ENCODE measurements around the gene AIFM2. TPM values are rescaled to one million over a fixed set of nuclear protein-coding genes. Genes with fewer than 3 reads are reported as not detected.
"Not testable (repeated sequence)": the region's sequence is repeated elsewhere in the genome, so short reads cannot be mapped to it uniquely, and the experiment has no call there.

The AIFM2 gene
- total RNA-seq, 2 experiments from 2014 or later = 12.6 to 13.8 TPM

DNA sequence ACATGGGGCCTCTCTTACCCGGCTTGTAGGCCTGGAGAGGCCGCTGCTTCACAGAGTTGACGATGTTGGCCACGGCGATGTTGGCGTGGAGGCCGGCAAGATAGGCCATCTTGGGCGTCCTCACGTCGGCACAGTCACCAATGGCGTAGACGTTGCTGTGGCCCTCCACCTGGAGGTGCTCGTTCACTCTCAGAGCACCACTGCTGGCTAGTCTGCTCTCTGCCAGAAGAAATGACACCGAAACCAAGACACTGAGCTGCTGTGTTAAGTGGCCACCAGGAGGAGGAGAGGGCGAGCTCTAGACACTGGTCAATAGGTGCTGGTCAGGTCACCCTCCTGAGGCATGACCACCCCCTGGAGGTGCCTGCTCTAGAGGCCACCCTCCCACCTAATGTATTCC is 17.7 kb downstream of the AIFM2 start:
- Mint-ChIP-seq H3K9me3 (ENCODE audit: low read depth) (no peaks in the 10 kb centered on the region), H3K27me3 (no peaks in the 10 kb centered on the region), H3K27ac (no peak overlapping the region), H3K4me1 (peaks cover 11% of the 10 kb centered on the region), H3K36me3 (peaks cover 12% of the 10 kb centered on the region), H3K4me3 (no peak overlapping the region)
- no peak for DNase-seq
- CTCF ChIA-PET = interaction anchor here (1.1 to 7.5 kb wide), 16 partner anchors 8 to 249 kb away, joined by 3 to 90 read pairs (median 11); partner anchors contain the start of genes SAR1A and TYSND1
- ATAC-seq = no peak

DNA sequence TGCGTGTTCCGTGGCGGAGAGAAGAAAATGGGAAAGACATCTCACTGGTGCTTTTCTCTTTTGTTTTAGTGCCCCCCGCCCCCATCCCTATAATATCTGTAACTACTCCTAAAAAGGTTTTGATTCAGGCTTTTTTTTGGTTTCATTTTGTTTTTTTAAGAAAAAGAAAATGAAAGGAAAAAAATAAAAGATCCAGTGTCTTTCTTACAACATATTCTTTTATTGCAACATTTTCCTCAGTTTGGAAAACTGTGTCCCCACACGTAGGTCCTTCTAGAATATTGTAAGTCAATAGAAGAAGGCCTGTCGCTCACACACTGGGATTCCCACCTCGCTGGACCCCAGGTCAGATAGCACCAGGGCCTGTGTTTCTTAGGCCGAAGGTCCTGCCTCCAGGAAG is 20.6 kb downstream of the AIFM2 start:
- no peak overlapping the region for H3K4me3 Mint-ChIP-seq
- no peaks in the 10 kb centered on the region for H3K9me3 Mint-ChIP-seq (ENCODE audit: low read depth)
- DNase-seq = no peak
- no peak for ATAC-seq
- peaks cover 14% of the 10 kb centered on the region for H3K4me1 Mint-ChIP-seq
- CTCF ChIA-PET = interaction anchor here (7.5 kb wide), 1 partner anchor 18 kb away, joined by 90 read pairs; no protein-coding TSS in a partner anchor
- peaks cover 12% of the 10 kb centered on the region for H3K36me3 Mint-ChIP-seq
- H3K27ac Mint-ChIP-seq = peak overlapping the region; percentile 19
- no peaks in the 10 kb centered on the region for H3K27me3 Mint-ChIP-seq

DNA sequence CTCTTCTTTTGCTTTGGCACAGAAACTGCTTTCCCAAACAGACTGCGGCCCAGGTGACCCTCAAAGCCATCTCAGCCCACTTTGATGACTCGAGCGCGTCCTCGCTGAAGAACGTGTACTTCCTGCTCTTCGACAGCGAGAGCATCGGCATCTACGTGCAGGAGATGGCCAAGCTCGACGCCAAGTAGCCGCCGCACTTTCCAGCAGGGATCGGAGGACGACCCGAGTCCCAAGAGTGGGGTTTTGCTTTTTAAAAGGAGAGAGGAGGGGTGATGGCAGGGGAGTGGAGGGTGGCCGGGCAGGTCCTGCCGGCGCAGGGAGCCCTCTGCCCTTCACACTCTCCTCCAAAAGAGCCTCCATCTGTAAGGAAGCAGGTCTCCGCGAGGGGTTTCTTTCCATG is 21.1 kb downstream of the AIFM2 start:
- Mint-ChIP-seq H3K36me3 (peaks cover 12% of the 10 kb centered on the region), H3K4me1 (peaks cover 15% of the 10 kb centered on the region), H3K4me3 (no peak overlapping the region), H3K9me3 (ENCODE audit: low read depth) (no peaks in the 10 kb centered on the region), H3K27me3 (no peaks in the 10 kb centered on the region), H3K27ac (no peak overlapping the region)
- no peak for ATAC-seq
- DNase-seq = no peak
- CTCF ChIA-PET = no interaction called here

DNA sequence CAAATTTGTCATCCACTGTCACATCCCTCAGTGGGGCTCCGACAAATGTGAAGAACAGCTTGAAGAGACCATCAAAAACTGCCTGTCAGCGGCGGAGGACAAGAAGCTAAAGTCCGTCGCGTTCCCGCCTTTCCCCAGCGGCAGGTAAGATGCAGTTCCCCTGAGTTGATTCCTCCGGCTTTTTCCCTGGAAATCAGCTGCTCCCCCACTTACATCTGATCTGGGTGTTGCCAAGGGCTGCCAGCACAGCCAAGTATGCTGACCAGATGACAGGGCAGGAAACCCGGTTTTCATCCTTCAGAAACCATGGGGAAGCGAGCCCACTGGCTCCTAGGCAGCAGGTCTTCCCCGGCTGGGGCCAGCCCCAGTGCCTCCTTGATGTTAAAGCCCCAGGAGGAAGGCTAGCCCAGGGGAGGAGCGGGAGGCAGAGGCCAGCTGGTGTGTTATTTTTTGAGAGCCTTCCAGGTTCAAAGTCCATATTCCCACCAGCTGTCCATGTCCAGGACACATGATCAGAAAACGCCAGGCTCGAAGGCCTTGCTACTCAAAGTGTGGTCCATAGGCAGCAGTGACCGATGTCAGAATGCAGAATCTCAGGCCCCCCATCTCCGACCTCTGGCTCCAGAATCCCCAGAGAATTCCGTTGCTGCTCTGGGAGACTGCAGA is 23.4 kb downstream of the AIFM2 start:
- no peaks in the 10 kb centered on the region for H3K27me3 Mint-ChIP-seq
- no peak for DNase-seq
- no peak for ATAC-seq
- no peak overlapping the region for H3K27ac Mint-ChIP-seq
- H3K9me3 Mint-ChIP-seq (ENCODE audit: low read depth) = no peaks in the 10 kb centered on the region
- no peak overlapping the region for H3K4me3 Mint-ChIP-seq
- CTCF ChIA-PET = interaction anchor here (1.6 to 2.4 kb wide), 2 partner anchors 13 to 29 kb away, joined by 3 to 11 read pairs; no protein-coding TSS in a partner anchor
- peaks cover 26% of the 10 kb centered on the region for H3K4me1 Mint-ChIP-seq
- peaks cover 12% of the 10 kb centered on the region for H3K36me3 Mint-ChIP-seq

DNA sequence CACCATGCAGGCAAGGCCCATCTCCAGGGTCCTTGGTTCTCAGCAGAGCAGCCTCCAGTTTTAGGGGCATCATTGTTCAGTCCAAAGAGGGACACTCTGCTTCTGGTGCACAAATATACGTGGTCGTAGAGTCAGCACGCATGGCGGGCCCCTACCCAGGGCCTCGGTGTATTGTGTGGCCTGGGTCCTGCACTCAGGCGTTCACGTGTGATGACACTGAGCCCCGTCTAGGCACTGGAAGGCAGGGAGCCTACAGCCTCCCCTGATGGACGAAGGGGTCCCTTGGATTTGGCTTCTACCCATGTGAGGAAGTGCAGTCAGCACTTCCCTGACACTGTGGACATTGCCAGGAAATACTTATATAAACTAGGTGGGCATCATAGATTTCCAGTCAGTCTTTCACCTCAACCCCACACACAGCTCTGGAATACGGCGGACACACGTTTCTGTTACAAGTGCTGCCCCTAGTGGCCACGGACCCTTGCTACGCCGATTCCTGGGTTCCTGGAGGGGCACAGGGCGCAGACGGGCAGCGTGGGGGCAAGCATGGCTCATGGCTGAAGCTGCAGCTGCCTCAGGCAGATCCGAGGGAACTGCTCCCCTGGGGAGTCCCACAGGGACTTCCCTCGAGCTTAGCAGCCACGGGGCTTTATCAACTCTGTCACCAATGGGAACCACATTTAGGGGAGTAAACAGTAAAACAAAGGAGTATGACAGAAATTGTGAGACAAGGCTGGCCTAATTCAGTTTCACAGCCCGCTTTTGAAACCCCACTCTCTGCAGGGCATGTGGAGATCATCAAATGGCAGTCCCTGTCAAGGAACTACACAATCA is 25.4 kb downstream of the AIFM2 start:
- Mint-ChIP-seq H3K27me3 (no peaks in the 10 kb centered on the region), H3K4me1 (peaks cover 24% of the 10 kb centered on the region), H3K36me3 (peaks cover 3% of the 10 kb centered on the region), H3K9me3 (ENCODE audit: low read depth) (no peaks in the 10 kb centered on the region), H3K4me3 (no peak overlapping the region), H3K27ac (no peak overlapping the region)
- DNase-seq = no peak
- CTCF ChIA-PET = interaction anchor here (0.6 to 3.1 kb wide), 9 partner anchors 9 to 135 kb away, joined by 3 to 29 read pairs (median 5); partner anchors contain the start of gene TYSND1
- ATAC-seq = peak; percentile 23

DNA sequence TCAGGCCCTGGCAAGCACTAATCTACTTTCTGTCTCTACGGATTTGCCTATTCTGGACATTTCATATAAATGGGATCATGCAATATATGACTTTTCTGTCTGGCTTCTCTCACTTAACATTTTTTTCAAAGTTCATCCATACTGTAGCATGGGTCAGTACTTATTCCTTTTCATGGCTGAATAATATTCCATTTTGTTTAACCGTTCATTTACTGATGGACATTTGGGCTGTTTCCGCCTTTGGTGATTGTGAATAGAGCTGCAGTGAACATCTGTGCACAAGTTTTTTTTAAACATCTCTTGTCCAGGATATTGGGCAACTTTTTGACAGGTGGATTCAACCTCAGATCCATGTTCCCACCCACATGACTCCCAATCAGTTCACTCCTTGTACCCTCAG is 31.0 kb downstream of the AIFM2 start:
- Mint-ChIP-seq H3K27ac (no peak overlapping the region), H3K4me3 (no peak overlapping the region), H3K27me3 (no peaks in the 10 kb centered on the region), H3K36me3 (peaks cover 19% of the 10 kb centered on the region), H3K9me3 (ENCODE audit: low read depth) (no peaks in the 10 kb centered on the region), H3K4me1 (peaks cover 16% of the 10 kb centered on the region)
- CTCF ChIA-PET = interaction anchor here (1.5 to 3.7 kb wide), 2 partner anchors 15 to 16 kb away, joined by 3 to 20 read pairs; no protein-coding TSS in a partner anchor
- ATAC-seq (no peak), DNase-seq (no peak)

DNA sequence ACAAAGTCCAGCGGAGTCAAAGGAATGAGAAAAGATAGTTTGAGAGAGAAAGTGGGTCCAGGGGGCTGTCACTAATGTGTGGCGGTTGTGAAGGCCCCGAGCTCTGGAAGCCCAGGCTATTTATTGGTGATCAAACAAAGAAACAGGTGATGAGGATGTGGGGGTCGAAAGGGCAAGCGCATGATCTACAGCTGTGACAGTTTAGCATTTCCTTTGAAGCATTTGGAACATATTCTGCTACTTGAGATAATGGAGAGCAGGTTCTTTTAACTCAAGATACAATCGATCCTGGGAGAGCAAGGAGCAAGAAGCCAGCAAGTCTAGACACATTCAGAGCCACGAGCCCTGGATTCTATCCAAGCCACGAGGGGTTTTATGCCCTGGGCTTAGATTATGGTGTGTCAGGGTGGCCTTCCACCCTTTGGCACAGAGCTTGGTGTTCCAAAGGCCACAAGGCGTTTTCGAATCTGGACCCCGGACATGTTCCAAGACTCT is 31.5 kb downstream of the AIFM2 start:
- not testable (repeated sequence) for ATAC-seq; DNase-seq; H3K27me3 Mint-ChIP-seq; H3K27ac Mint-ChIP-seq; H3K4me3 Mint-ChIP-seq; H3K9me3 Mint-ChIP-seq (ENCODE audit: low read depth)
- H3K36me3 Mint-ChIP-seq = peaks cover 22% of the 10 kb centered on the region
- peaks cover 14% of the 10 kb centered on the region for H3K4me1 Mint-ChIP-seq
- CTCF ChIA-PET = interaction anchor here (1.1 to 3.7 kb wide), 4 partner anchors 15 to 99 kb away, joined by 3 to 20 read pairs (median 4); no protein-coding TSS in a partner anchor

DNA sequence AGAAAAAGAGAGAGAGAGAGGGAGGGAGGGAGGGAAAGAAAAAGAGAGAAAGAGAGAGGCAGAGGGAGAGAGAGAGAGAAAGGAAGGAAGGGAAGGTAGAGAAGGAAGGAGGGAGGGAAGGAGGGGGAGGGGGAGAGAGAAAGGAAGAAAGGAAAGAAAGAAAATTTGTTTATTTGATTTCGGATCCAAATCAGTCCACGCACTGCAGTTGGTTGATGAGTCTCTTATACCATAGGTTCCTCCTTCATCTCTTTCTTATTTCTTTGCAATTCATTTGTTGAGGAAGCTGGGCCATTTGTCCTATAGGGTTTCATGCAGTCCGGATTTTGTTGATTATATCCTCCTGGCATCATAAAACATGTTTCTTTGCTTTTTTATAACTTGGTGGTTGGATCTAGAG is 34.4 kb downstream of the AIFM2 start:
- Mint-ChIP-seq H3K36me3 (peaks cover 31% of the 10 kb centered on the region), H3K27me3 (no peaks in the 10 kb centered on the region), H3K4me1 (peaks cover 20% of the 10 kb centered on the region), H3K27ac (no peak overlapping the region), H3K4me3 (no peak overlapping the region), H3K9me3 (ENCODE audit: low read depth) (no peaks in the 10 kb centered on the region)
- CTCF ChIA-PET = interaction anchor here (1.5 to 3.7 kb wide), 2 partner anchors 14 to 18 kb away, joined by 3 to 20 read pairs; no protein-coding TSS in a partner anchor
- ATAC-seq (no peak), DNase-seq (no peak)

DNA sequence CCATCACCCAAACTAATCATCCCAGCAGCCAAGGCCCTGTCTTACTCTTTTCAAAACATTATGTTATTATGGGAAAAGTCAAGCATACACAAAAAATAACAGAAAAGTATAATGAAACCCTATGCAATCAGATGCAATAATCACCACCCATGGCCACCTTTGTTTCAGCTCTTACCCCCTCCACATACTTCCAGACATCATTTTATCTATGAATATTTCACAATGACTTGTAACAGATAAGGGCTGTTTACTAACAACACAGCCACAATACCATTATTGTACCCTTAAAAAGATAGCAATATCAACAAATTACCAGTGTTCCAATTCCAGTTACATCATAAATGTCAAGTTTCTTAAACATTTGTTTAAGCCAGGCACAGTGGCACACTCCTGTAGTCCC is 35.2 kb downstream of the AIFM2 start:
- no peaks in the 10 kb centered on the region for H3K27me3 Mint-ChIP-seq
- no peaks in the 10 kb centered on the region for H3K9me3 Mint-ChIP-seq (ENCODE audit: low read depth)
- peaks cover 27% of the 10 kb centered on the region for H3K4me1 Mint-ChIP-seq
- CTCF ChIA-PET = interaction anchor here (1.5 to 7.2 kb wide), 2 partner anchors 13 to 18 kb away, joined by 3 to 90 read pairs; no protein-coding TSS in a partner anchor
- peaks cover 31% of the 10 kb centered on the region for H3K36me3 Mint-ChIP-seq
- ATAC-seq (no peak), DNase-seq (no peak)
- H3K4me3 Mint-ChIP-seq = no peak overlapping the region
- H3K27ac Mint-ChIP-seq = no peak overlapping the region

DNA sequence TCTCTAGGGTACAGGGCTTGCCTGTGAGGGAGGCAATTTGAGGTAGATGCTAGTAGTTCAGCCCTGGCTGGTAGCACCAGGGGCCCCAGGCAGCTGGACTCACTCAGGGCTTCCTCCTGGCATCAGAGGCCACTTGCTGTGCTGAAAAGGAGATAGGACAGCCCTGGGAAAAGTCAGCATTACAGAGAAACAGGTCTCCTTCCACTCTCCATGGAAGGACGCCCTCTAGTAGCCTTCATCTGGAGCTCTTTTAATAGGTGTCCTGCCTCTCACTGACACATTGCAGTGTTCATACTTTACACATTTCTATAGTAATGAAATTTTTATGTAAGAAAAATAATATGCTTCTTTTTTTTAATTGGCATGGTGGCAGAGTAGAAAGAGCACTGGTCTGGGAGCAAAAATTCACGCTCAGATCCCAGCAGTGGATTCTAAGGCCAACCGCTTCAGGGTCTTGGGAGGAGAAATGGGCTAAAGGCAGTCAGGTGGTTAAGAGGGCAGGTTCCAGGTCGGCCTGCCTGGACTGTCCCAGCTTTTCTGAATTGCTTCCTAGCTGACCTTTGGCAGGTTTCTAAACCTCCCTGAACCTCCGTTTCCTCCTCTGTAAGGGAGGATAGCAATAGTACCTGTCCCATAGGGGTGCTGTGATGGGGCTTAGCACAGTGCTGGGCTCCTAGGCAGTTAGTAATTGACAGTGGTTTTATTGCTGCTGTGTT is 35.8 kb downstream of the AIFM2 start:
- CTCF ChIA-PET = interaction anchor here (2.1 to 7.2 kb wide), 3 partner anchors 11 to 49 kb away, joined by 11 to 90 read pairs (median 53); partner anchors contain the start of gene TYSND1
- Mint-ChIP-seq H3K4me1 (peaks cover 33% of the 10 kb centered on the region), H3K36me3 (peaks cover 28% of the 10 kb centered on the region), H3K27ac (no peak overlapping the region), H3K27me3 (no peaks in the 10 kb centered on the region), H3K9me3 (ENCODE audit: low read depth) (no peaks in the 10 kb centered on the region), H3K4me3 (no peak overlapping the region)
- ATAC-seq (no peak), DNase-seq (no peak)

DNA sequence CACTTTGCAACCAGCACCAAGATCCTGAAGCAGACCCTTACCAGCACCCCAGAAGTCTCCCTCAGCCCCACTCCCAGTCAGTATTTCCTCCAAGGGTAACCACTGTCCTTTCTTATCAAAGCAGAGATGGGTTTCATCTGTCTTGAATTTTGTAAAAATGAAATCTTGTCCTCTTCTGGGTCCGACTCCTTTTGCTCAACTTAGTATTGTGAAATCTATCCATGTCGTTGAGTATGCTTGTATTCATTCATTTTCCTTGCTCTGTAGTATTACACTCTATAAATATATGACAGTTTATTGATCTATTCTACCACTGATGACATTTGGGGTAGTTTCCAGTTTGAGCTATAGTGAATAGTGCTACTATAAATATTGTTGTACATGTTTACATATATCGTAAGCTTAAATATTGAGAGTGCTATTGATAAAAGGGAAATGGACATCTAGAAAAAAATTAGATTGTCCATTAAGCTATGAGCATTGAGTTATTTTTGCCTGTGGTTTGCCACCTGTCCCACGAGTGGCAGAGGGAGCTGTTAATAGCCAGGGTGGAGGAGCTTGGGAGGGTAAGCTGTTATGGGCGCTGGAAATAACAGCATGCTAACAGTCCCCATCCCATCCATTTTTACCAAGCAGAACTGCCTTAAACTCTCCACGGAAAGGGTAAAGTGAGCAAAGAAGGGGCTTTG is 36.5 kb downstream of the AIFM2 start:
- DNase-seq (no peak), ATAC-seq (no peak)
- H3K36me3 Mint-ChIP-seq = peaks cover 24% of the 10 kb centered on the region
- H3K9me3 Mint-ChIP-seq (ENCODE audit: low read depth) = no peaks in the 10 kb centered on the region
- peaks cover 37% of the 10 kb centered on the region for H3K4me1 Mint-ChIP-seq
- no peaks in the 10 kb centered on the region for H3K27me3 Mint-ChIP-seq
- no peak overlapping the region for H3K27ac Mint-ChIP-seq
- H3K4me3 Mint-ChIP-seq = no peak overlapping the region
- CTCF ChIA-PET = interaction anchor here (2.1 to 7.2 kb wide), 3 partner anchors 12 to 50 kb away, joined by 11 to 90 read pairs (median 53); partner anchors contain the start of gene TYSND1

DNA sequence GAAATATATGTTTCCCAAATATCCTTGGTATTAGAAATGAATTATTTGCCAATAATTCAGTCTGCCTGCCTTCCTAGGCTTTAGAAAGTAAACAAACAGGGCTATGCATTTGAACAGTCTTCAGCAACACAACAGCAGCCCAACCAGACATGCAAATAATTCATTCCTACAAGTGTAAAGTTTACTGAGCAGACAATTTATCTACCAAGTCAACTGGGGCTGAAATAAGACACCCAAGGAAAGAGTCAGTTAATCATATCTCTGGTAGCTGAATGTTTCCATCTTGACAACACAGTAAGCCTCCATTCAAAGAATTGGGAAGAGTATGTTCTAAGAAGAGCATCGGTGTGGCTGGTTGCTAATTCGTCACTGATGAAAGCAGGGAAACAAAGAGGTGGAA is 38.4 kb downstream of the AIFM2 start:
- Mint-ChIP-seq H3K27ac (peak overlapping the region; percentile 2), H3K4me3 (no peak overlapping the region), H3K27me3 (no peaks in the 10 kb centered on the region), H3K9me3 (ENCODE audit: low read depth) (no peaks in the 10 kb centered on the region), H3K36me3 (peaks cover 16% of the 10 kb centered on the region), H3K4me1 (peaks cover 37% of the 10 kb centered on the region)
- ATAC-seq (no peak), DNase-seq (no peak)
- CTCF ChIA-PET = interaction anchor here (1.2 to 7.2 kb wide), 6 partner anchors 10 to 128 kb away, joined by 4 to 90 read pairs (median 10); partner anchors contain the start of gene TYSND1

All from activated CD8-positive, alpha-beta memory T cell treated with anti-CD3 and anti-CD28 coated beads, Interleukin-2, amount 10 ng/mL, durations not matched to agents 7 days and 5 days (primary cell).